HG03439 (cell line): ENCODE measurements around the gene DCAF8L2.
"Not testable (repeated sequence)": the region's sequence is repeated elsewhere in the genome, so short reads cannot be mapped to it uniquely, and the experiment has no call there.

Experiments
- ATAC-seq: cut with Tn5 transposase; IDR thresholded peaks from one replicate; pipeline ENCODE4 v1.9.1; 2021; ENCODE audit warnings: mild to moderate bottlenecking, moderate library complexity; ENCODE audit not compliant: unreplicated experiment

Gene DCAF8L2

DNA sequence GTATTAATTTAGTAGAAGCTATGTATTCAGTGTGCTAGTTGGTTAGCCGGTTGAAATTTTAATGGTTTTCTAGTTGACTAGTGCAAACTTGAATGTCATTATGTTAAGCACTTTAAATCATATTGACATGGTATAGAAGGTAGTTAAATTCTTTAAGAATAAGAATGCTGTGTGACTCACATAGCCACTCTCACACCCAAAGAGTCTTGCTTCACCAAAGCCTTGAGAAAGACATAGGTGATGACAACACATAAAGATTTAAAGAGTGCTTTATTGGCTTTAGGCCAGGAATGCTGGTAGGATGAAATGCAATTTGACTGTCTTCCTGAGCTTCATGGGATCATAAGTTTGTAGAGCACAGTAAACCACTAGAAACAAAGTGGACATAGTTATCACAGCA, 85.3 kb downstream of the DCAF8L2 start:
- no peak for ATAC-seq

DNA sequence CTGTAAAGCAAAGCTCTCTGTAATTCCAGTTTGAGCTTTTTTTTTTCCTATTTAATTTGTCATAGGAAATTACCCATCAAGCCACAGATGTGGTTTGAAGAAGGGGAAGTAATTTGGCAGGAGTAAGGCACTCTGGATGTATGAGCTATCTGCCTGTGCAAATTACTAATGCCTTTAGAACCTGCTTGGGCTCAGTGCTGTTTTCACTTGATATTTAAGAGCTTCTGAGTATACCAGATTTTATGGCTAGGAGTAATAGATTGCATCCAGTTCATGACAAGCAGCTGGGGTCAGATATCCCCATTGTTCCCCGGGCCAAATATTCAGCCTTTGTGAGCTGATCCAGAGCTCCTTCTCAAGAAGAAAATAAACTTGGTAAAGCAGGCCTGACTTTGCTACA, 89.1 kb downstream of the DCAF8L2 start:
- no peak for ATAC-seq

DNA sequence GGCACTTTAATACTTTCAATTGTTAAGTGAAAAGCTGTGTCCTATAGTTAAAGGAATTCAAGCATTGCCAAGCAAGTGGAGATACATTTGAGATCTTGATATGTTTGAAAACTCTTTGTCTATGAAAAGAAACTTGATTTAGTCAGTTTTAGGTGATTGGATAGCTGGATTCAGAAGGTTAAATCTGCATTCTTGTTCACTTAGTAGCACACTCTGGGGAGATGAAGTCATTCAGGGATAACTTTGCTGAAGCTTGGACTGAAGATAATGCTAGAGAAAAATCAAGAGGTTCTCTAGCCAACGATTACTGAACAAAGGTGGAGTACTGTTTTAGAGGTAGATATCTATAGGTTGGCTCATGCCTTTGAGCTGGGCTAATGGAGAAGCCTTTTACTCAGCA, 90.6 kb downstream of the DCAF8L2 start:
- ATAC-seq, result no peak

- not testable (repeated sequence) for ATAC-seq
Observed at GRCh38 chrX:27683566-27684208, 93.5 kb downstream of the DCAF8L2 start.

DNA sequence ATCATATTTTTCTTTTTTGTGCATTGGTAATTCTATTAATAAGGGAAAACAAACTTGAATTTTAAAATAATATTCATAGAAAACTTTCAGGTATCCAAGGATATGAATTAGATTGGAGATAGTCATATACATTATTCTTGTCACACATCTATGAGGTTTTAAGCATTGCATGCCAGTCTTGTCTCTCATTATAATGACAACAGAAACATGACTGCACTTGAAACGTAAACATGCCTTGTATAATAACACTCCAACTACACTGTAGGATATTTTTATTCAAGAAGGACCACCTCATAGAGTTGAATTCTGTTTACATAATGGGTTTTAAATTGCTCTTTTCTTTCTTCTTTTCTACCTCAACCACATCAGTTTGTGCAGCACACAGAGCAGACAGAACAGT, 104.5 kb downstream of the DCAF8L2 start:
- ATAC-seq, result no peak

- no peak for ATAC-seq
Observed at GRCh38 chrX:27706526-27706925, 116.4 kb downstream of the DCAF8L2 start.

DNA sequence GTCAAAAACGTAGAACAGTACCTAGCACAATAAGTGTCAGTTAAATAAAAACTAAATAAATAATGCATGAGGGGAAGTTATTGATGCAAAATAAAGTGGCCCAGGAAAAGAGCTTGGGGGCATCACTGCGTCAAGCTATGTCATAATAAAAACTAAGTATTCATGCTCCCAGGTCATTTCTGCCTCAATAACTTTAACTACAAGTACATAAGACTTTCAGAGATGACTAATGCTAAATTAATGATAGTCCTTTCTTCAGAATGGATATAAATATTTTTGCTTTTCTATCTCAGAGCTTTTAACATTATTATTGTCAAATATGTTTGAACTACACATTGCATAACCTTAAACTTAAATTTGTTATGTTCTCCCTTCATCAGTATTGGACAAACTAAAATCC, 125.5 kb downstream of the DCAF8L2 start:
- ATAC-seq, result no peak

GRCh38 chrX:27728291-27728690, 138.1 kb downstream of the DCAF8L2 start:
- ATAC-seq, result no peak

- ATAC-seq, result no peak
Observed at GRCh38 chrX:27731962-27732361, 141.8 kb downstream of the DCAF8L2 start.

GRCh38 chrX:27735914-27736313, 145.8 kb downstream of the DCAF8L2 start:
- ATAC-seq, result no peak

GRCh38 chrX:27740933-27741332, 150.8 kb downstream of the DCAF8L2 start:
- no peak for ATAC-seq

DNA sequence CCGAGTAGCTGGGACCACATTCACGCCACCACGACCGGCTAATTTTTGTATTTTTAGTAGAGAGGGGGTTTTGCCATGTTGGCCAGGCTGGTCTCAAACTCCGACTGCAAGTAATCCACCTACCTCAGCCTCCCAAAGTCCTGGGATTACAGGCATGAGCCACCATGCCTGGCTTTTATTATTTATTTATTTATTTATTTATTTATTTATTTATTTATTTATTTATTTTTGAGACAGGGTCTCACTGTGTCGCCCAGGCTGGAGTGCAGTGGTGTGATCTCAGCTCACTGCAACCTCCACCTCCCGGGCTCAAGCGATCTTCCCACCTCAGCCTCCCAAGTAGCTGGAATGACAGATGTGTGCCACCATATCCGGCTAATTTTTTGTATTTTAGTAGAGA, 153.4 kb downstream of the DCAF8L2 start:
- not testable (repeated sequence) for ATAC-seq

- no peak for ATAC-seq
Observed at GRCh38 chrX:27746516-27746915, 156.4 kb downstream of the DCAF8L2 start.

GRCh38 chrX:27750298-27750697, 160.2 kb downstream of the DCAF8L2 start:
- not testable (repeated sequence) for ATAC-seq

DNA sequence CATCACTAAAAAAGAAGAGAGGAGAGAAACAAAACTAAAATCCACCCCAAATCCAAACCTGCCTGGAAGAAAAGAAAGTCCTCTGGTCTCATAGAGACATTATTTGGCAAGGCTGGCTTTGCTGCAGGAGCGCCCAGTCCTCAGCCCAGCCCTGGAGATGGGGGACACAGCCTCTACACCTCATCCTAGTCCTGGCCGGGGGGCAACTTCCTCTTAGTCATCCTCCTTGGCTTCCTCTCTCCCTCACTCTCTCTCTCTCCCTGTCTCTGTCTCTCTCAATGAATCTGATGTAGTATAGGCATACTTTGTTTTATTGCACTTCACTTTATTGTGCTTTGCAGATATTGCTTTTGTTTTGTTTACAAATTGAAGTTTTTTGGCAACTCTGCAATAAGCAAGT, 161.8 kb downstream of the DCAF8L2 start:
- no peak for ATAC-seq

- no peak for ATAC-seq
Observed at GRCh38 chrX:27765718-27766117, 175.6 kb downstream of the DCAF8L2 start.

GRCh38 chrX:27767387-27767786, 177.2 kb downstream of the DCAF8L2 start:
- no peak for ATAC-seq

DNA sequence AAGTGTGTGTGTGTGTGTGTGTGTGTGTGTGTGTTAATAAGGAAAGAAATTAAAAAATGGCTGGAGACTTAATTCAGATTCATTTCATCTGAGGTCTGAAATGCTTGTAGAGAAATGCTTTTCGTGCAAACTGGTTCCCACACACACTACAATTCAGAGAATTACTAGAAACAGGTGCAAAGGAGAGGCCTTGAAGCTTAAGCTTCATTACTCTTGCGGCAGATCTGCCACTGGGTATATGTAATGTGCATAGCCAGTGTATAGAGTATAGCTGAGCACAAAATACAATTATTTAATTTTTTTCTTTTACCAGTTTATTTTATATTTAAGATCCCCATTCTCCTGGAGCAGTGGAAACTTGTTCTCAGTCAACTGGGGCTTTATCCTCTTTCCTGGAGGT, 185.8 kb downstream of the DCAF8L2 start:
- ATAC-seq, result no peak

GRCh38 chrX:27796640-27797257, 206.6 kb downstream of the DCAF8L2 start:
- no peak for ATAC-seq

- ATAC-seq, result no peak
Observed at GRCh38 chrX:27797575-27797974, 207.4 kb downstream of the DCAF8L2 start.
